ENCODE results near the gene ANK2. TPM values are rescaled to one million over a fixed set of nuclear protein-coding genes. Genes with fewer than 3 reads are reported as not detected.

ANK2 gene
- total and polyA plus RNA-seq, 2 experiments from 2014 or later = 7.7 to 40.4 TPM

DNA sequence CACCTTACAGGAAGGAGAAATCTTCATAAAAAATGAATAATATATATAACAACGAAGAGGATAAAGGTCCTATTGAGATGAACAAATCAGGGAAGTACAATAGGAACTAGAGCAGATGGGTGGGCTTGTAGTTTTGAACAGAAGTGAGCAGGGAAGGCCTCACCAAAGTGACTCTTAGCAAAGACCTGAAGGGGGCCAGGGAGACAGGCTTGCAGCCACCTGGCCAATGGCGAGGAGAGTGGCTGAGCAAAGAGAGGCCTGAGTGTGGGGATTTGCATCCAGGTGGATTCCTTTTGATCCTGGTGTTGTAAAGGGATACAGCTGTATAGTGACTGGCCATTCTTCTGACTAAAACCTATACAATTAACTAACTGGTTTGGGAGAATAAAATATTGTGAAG lies 358.0 kb downstream of the ANK2 start:
- Histone ChIP-seq H3K4me2 (no peak overlapping the region), H3K27ac (ENCODE audit: low read depth) (no peak overlapping the region), H3K36me3 (ENCODE audit: insufficient read depth) (no peaks in the 10 kb centered on the region), H3K27me3 (ENCODE audit: insufficient read depth) (no peaks in the 10 kb centered on the region), H3K9me2 (ENCODE audit: insufficient read depth) (peaks cover 12% of the 10 kb centered on the region; the same call in 1 of the 2 replicates), H3K4me3 (no peak overlapping the region), H4K20me1 (replicated peaks; ENCODE audit: insufficient read depth) (no peaks in the 10 kb centered on the region), H3F3A (replicated peaks; ENCODE audit: low read depth) (no peaks in the 10 kb centered on the region), H3K79me2 (replicated peaks; ENCODE audit: insufficient read depth) (no peaks in the 10 kb centered on the region), H2AFZ (no peak overlapping the region), H3K4me1 (ENCODE audit: insufficient read depth) (no peaks in the 10 kb centered on the region)
- ATAC-seq (peak; percentile 98), DNase-seq (ENCODE audit: low spot score) (peak; percentile 65)
- H3K4me1 Mint-ChIP-seq = peaks cover 12% of the 10 kb centered on the region
- H3K27ac Mint-ChIP-seq = no peak overlapping the region
- H3K4me3 Mint-ChIP-seq = no peak overlapping the region
- no peak for TF ChIP-seq CREB1 (CRISPR knock-in tag; IDR thresholded peaks at IDR 0.05; ENCODE audit: low read depth)
- TF ChIP-seq, protein P1, sequence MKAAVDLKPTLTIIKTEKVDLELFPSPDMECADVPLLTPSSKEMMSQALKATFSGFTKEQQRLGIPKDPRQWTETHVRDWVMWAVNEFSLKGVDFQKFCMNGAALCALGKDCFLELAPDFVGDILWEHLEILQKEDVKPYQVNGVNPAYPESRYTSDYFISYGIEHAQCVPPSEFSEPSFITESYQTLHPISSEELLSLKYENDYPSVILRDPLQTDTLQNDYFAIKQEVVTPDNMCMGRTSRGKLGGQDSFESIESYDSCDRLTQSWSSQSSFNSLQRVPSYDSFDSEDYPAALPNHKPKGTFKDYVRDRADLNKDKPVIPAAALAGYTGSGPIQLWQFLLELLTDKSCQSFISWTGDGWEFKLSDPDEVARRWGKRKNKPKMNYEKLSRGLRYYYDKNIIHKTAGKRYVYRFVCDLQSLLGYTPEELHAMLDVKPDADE (IDR thresholded peaks at IDR 0.05) = no peak
- TF ChIP-seq, protein P2, sequence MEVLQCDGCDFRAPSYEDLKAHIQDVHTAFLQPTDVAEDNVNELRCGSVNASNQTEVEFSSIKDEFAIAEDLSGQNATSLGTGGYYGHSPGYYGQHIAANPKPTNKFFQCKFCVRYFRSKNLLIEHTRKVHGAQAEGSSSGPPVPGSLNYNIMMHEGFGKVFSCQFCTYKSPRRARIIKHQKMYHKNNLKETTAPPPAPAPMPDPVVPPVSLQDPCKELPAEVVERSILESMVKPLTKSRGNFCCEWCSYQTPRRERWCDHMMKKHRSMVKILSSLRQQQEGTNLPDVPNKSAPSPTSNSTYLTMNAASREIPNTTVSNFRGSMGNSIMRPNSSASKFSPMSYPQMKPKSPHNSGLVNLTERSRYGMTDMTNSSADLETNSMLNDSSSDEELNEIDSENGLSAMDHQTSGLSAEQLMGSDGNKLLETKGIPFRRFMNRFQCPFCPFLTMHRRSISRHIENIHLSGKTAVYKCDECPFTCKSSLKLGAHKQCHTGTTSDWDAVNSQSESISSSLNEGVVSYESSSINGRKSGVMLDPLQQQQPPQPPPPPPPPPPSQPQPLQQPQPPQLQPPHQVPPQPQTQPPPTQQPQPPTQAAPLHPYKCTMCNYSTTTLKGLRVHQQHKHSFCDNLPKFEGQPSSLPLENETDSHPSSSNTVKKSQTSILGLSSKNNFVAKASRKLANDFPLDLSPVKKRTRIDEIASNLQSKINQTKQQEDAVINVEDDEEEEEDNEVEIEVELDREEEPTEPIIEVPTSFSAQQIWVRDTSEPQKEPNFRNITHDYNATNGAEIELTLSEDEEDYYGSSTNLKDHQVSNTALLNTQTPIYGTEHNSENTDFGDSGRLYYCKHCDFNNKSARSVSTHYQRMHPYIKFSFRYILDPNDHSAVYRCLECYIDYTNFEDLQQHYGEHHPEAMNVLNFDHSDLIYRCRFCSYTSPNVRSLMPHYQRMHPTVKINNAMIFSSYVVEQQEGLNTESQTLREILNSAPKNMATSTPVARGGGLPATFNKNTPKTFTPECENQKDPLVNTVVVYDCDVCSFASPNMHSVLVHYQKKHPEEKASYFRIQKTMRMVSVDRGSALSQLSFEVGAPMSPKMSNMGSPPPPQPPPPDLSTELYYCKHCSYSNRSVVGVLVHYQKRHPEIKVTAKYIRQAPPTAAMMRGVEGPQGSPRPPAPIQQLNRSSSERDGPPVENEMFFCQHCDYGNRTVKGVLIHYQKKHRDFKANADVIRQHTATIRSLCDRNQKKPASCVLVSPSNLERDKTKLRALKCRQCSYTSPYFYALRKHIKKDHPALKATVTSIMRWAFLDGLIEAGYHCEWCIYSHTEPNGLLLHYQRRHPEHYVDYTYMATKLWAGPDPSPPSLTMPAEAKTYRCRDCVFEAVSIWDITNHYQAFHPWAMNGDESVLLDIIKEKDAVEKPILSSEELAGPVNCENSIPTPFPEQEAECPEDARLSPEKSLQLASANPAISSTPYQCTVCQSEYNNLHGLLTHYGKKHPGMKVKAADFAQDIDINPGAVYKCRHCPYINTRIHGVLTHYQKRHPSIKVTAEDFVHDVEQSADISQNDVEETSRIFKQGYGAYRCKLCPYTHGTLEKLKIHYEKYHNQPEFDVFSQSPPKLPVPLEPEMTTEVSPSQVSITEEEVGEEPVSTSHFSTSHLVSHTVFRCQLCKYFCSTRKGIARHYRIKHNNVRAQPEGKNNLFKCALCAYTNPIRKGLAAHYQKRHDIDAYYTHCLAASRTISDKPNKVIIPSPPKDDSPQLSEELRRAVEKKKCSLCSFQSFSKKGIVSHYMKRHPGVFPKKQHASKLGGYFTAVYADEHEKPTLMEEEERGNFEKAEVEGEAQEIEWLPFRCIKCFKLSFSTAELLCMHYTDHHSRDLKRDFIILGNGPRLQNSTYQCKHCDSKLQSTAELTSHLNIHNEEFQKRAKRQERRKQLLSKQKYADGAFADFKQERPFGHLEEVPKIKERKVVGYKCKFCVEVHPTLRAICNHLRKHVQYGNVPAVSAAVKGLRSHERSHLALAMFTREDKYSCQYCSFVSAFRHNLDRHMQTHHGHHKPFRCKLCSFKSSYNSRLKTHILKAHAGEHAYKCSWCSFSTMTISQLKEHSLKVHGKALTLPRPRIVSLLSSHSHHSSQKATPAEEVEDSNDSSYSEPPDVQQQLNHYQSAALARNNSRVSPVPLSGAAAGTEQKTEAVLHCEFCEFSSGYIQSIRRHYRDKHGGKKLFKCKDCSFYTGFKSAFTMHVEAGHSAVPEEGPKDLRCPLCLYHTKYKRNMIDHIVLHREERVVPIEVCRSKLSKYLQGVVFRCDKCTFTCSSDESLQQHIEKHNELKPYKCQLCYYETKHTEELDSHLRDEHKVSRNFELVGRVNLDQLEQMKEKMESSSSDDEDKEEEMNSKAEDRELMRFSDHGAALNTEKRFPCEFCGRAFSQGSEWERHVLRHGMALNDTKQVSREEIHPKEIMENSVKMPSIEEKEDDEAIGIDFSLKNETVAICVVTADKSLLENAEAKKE (CRISPR knock-in tag; IDR thresholded peaks at IDR 0.05) = no peak
- TF ChIP-seq STAT1 (IDR thresholded peaks at IDR 0.05; ENCODE audit: unreplicated experiment) = no peak
- TF ChIP-seq, protein P3, sequence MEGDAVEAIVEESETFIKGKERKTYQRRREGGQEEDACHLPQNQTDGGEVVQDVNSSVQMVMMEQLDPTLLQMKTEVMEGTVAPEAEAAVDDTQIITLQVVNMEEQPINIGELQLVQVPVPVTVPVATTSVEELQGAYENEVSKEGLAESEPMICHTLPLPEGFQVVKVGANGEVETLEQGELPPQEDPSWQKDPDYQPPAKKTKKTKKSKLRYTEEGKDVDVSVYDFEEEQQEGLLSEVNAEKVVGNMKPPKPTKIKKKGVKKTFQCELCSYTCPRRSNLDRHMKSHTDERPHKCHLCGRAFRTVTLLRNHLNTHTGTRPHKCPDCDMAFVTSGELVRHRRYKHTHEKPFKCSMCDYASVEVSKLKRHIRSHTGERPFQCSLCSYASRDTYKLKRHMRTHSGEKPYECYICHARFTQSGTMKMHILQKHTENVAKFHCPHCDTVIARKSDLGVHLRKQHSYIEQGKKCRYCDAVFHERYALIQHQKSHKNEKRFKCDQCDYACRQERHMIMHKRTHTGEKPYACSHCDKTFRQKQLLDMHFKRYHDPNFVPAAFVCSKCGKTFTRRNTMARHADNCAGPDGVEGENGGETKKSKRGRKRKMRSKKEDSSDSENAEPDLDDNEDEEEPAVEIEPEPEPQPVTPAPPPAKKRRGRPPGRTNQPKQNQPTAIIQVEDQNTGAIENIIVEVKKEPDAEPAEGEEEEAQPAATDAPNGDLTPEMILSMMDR (conservative IDR thresholded peaks at IDR 0.05; ENCODE audit: low read depth in 2 of 2) = 0 out of 4 replicates have a peak, but pooled peaks of 1 of the 2 experiments have one; percentile 7
- H3K27me3 Mint-ChIP-seq (ENCODE audit: insufficient read depth, low read depth, poor library complexity) = no peaks in the 10 kb centered on the region
- no peaks in the 10 kb centered on the region; the same call in 2 of the 3 replicates for H3K9me3 Mint-ChIP-seq
- no peaks in the 10 kb centered on the region for H3K36me3 Mint-ChIP-seq (ENCODE audit: low read depth)
